ENCODE results near the gene PLEKHA6. TPM values are rescaled to one million over a fixed set of nuclear protein-coding genes. Genes with fewer than 3 reads are reported as not detected.

The PLEKHA6 gene
- total RNA-seq, 1 donor from 2014 or later = 15.4 TPM

DNA sequence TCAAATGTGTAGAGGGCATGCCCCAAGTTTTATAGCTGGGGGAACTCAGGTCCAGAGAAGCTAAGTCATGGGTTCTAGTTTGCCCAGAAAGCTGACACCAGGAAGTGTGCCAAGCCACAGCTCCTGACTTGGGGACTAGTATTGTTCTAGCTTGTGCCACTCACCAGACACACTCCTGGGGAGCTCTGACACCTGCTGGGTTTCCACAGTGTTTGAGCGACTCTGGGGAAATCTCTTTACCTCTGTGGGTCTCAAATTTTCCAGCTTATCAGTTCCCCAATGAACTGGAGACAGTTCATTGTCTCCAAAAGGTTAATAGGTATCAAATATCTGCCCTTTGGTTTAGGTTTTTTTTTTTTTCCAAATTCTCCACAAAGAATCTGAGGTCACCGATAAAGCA lies 167.7 kb downstream of the PLEKHA6 start:
- TF ChIP-seq CTCF (IDR thresholded peaks at IDR 0.05; ENCODE audit: insufficient read depth, low read length, poor library complexity, severe bottlenecking) = no peak
- H3K4me3 ChIP-seq (ENCODE audit: low read depth, low read length) = no peak overlapping the region
- H3K27me3 ChIP-seq (ENCODE audit: control insufficient read depth, insufficient read depth, low read length) = no peaks in the 10 kb centered on the region
- no peak for DNase-seq (ENCODE audit: low read depth)
- H3K36me3 ChIP-seq (ENCODE audit: control insufficient read depth, insufficient read depth, low read length) = no peaks in the 10 kb centered on the region

DNA sequence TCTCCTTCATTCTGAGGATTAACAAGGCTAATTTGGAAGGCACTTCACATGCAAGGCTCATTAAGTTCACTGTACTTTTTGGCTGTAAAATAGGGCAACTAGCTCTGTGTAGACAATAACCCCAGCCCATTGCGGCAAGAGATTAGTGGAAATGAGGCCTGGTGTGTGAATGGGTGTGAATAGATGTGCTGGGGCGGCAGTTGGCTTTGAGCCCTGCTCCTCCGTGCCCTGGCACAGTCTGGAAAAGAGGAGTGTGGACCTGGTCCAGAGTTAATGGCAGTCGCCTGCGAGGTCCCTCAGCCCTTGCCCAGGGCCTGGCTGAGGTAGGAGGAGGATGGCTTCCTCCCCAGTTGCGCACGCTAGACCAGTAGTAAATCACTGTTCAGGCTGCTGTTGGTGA lies 168.3 kb downstream of the PLEKHA6 start:
- H3K27me3 ChIP-seq (ENCODE audit: control insufficient read depth, insufficient read depth, low read length) = no peaks in the 10 kb centered on the region
- H3K36me3 ChIP-seq (ENCODE audit: control insufficient read depth, insufficient read depth, low read length) = no peaks in the 10 kb centered on the region
- H3K4me3 ChIP-seq (ENCODE audit: low read depth, low read length) = no peak overlapping the region
- no peak for DNase-seq (ENCODE audit: low read depth)
- TF ChIP-seq CTCF (IDR thresholded peaks at IDR 0.05; ENCODE audit: insufficient read depth, low read length, poor library complexity, severe bottlenecking) = no peak

GRCh38 chr1:204190212-204191211 lies 169.2 kb downstream of the PLEKHA6 start:
- no peaks in the 10 kb centered on the region for H3K27me3 ChIP-seq (ENCODE audit: control insufficient read depth, insufficient read depth, low read length)
- no peaks in the 10 kb centered on the region for H3K36me3 ChIP-seq (ENCODE audit: control insufficient read depth, insufficient read depth, low read length)
- no peak for DNase-seq (ENCODE audit: low read depth)
- no peak overlapping the region for H3K4me3 ChIP-seq (ENCODE audit: low read depth, low read length)
- TF ChIP-seq CTCF (IDR thresholded peaks at IDR 0.05; ENCODE audit: insufficient read depth, low read length, poor library complexity, severe bottlenecking) = no peak

- DNase-seq (ENCODE audit: low read depth) = no peak
- TF ChIP-seq CTCF (IDR thresholded peaks at IDR 0.05; ENCODE audit: insufficient read depth, low read length, poor library complexity, severe bottlenecking) = no peak
- Histone ChIP-seq H3K4me3 (ENCODE audit: low read depth, low read length) (no peak overlapping the region), H3K36me3 (ENCODE audit: control insufficient read depth, insufficient read depth, low read length) (no peaks in the 10 kb centered on the region), H3K27me3 (ENCODE audit: control insufficient read depth, insufficient read depth, low read length) (no peaks in the 10 kb centered on the region)
Measured at GRCh38 chr1:204188959-204189639, 170.6 kb downstream of the PLEKHA6 start.

- Histone ChIP-seq H3K4me3 (ENCODE audit: low read depth, low read length) (no peak overlapping the region), H3K36me3 (ENCODE audit: control insufficient read depth, insufficient read depth, low read length) (no peaks in the 10 kb centered on the region), H3K27me3 (ENCODE audit: control insufficient read depth, insufficient read depth, low read length) (no peaks in the 10 kb centered on the region)
- no peak for TF ChIP-seq CTCF (IDR thresholded peaks at IDR 0.05; ENCODE audit: insufficient read depth, low read length, poor library complexity, severe bottlenecking)
- no peak for DNase-seq (ENCODE audit: low read depth)
Measured at GRCh38 chr1:204186597-204186996, 173.1 kb downstream of the PLEKHA6 start.

Measured in kidney epithelial cell (primary cell).